Adrenal gland (tissue), 5 donors: Measurements from ENCODE around the gene ASB10.

Experiments used
- CTCF ChIP-seq, 6 experiments: fragments of 450-650 bp in 4 of 6; fragments of 200-600 bp in 2 of 6; sonication (generic) in 1 of 6; IDR thresholded peaks; 1 replicate in 5 of 6; 2 replicates in 1 of 6; pipeline versions ENCODE4 v1.5.1 to v1.8.0; 2016 to 2021; ENCODE audit warnings: antibody characterized with exemption in 6 of 6, mild to moderate bottlenecking in 2 of 6, moderate library complexity in 1 of 6
- POLR2A ChIP-seq, 2 donors: fragments of 450-650 bp; IDR thresholded peaks; one replicate each; pipeline ENCODE4 v1.6.1; 2017; ENCODE audit warnings: antibody characterized with exemption in 2 of 2, mild to moderate bottlenecking in 2 of 2, moderate library complexity in 1 of 2
- donor health status: DM: no; HTN: no; CAD: no.

GRCh38 chr7:151126491-151127137 lies 60.4 kb downstream of the ASB10 start:
- no peak for TF ChIP-seq POLR2A (IDR thresholded peaks at IDR 0.05)
- TF ChIP-seq CTCF (IDR thresholded peaks at IDR 0.05): no peak
